Measurements from ENCODE around the gene TMEM151B. TPM values are rescaled to one million over a fixed set of nuclear protein-coding genes. Genes with fewer than 3 reads are reported as not detected.

Gene TMEM151B
- total and polyA plus RNA-seq, 10 of the 15 experiments (the other 5 are each of a cell fraction or from before 2014, with no cell fraction given): 0.01 to 0.19 (median 0.05) TPM; not detected in 6

DNA sequence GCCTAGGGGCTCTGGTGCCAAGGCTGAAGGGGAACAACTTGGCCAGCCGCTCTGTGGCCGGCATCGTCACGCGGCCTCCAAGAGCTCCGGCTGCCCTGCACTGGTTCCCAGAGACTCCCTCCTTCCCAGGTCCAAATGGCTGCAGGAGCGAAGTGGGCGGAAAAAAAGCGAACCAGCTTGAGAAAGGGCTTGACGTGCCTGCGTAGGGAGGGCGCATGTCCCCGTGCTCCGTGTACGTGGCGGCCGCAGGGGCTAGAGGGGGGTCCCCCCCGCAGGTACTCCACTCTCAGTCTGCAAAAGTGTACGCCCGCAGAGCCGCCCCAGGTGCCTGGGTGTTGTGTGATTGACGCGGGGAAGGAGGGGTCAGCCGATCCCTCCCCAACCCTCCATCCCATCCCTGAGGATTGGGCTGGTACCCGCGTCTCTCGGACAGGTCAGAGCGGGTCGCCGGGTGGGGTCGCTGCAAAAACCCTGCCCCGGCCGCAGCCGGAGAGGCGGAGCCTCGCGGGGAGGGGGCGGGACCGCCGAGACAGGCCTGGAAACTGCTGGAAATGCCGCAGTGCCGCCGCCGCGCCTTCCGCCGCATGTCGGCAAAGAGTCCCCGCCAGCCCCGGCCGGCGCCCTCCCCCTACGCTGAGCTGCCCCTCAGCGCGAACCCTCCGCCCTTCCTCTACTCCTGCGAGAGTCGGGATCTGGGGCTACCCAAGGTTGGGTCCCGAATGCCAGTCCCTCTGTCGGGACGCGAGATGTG, 24.2 kb upstream of the TMEM151B start (continued):
- TF ChIP-seq, protein P1, sequence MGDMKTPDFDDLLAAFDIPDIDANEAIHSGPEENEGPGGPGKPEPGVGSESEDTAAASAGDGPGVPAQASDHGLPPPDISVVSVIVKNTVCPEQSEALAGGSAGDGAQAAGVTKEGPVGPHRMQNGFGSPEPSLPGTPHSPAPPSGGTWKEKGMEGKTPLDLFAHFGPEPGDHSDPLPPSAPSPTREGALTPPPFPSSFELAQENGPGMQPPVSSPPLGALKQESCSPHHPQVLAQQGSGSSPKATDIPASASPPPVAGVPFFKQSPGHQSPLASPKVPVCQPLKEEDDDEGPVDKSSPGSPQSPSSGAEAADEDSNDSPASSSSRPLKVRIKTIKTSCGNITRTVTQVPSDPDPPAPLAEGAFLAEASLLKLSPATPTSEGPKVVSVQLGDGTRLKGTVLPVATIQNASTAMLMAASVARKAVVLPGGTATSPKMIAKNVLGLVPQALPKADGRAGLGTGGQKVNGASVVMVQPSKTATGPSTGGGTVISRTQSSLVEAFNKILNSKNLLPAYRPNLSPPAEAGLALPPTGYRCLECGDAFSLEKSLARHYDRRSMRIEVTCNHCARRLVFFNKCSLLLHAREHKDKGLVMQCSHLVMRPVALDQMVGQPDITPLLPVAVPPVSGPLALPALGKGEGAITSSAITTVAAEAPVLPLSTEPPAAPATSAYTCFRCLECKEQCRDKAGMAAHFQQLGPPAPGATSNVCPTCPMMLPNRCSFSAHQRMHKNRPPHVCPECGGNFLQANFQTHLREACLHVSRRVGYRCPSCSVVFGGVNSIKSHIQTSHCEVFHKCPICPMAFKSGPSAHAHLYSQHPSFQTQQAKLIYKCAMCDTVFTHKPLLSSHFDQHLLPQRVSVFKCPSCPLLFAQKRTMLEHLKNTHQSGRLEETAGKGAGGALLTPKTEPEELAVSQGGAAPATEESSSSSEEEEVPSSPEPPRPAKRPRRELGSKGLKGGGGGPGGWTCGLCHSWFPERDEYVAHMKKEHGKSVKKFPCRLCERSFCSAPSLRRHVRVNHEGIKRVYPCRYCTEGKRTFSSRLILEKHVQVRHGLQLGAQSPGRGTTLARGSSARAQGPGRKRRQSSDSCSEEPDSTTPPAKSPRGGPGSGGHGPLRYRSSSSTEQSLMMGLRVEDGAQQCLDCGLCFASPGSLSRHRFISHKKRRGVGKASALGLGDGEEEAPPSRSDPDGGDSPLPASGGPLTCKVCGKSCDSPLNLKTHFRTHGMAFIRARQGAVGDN (IDR thresholded peaks at IDR 0.05): peak; percentile 15; the same call in 1 of the 2 replicates
- TF ChIP-seq CBX5 (IDR thresholded peaks at IDR 0.05; ENCODE audit: low read depth) (no peak), CHD4 (IDR thresholded peaks at IDR 0.05) (no peak), ZNF274 (IDR thresholded peaks at IDR 0.05; ENCODE audit: insufficient read depth, insufficient read length) (no peak), ETV6 (conservative IDR thresholded peaks at IDR 0.05 in 1 of 2, IDR thresholded peaks at IDR 0.05 in 1 of 2; ENCODE audit: borderline replicate concordance in 1 of 2, low read depth in 1 of 2) (no peak)

Data from GM12878 (cell line).